Measurements from ENCODE around the gene SLC30A2.

Gene SLC30A2

GRCh38 chr1:26015358-26015757 is 30.6 kb downstream of the SLC30A2 start:
- TF ChIP-seq ZFX (IDR thresholded peaks at IDR 0.05; ENCODE audit: borderline replicate concordance): no peak
- no peak for TF ChIP-seq CTCF (IDR thresholded peaks at IDR 0.05)
- no peak overlapping the region for H3K27ac ChIP-seq

- no peak overlapping the region for H3K27ac ChIP-seq
- TF ChIP-seq ZFX (IDR thresholded peaks at IDR 0.05; ENCODE audit: borderline replicate concordance): no peak
- TF ChIP-seq CTCF (IDR thresholded peaks at IDR 0.05): no peak
These were observed 31.7 kb downstream of the SLC30A2 start for GRCh38 chr1:26014179-26014578.

DNA sequence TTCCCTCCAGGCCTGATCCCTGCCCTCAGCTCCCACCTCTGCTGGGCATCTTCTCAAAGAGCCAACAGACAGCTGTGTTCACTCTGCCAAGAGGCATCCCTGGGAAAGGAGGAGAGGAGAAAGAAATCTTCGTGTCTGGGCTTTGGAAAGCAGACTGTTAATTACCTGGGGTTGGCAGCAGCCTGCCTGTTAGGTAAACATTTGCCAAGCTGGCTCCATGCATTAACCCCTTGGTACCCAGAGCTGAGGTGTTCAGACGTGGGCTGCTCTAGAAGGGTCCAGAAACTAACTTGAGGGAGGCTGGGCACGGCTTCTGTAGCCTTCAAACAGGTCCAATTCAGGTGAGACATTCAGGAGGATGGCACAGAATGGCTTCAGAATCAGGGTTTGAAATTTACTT is 33.1 kb downstream of the SLC30A2 start:
- TF ChIP-seq CTCF (IDR thresholded peaks at IDR 0.05) (no peak), ZFX (IDR thresholded peaks at IDR 0.05; ENCODE audit: borderline replicate concordance) (no peak)
- H3K27ac ChIP-seq: peak overlapping the region; percentile 65

- no peak overlapping the region for H3K27ac ChIP-seq
- no peak for TF ChIP-seq ZFX (IDR thresholded peaks at IDR 0.05; ENCODE audit: borderline replicate concordance)
These were observed 35.1 kb downstream of the SLC30A2 start for GRCh38 chr1:26010825-26011224.

DNA sequence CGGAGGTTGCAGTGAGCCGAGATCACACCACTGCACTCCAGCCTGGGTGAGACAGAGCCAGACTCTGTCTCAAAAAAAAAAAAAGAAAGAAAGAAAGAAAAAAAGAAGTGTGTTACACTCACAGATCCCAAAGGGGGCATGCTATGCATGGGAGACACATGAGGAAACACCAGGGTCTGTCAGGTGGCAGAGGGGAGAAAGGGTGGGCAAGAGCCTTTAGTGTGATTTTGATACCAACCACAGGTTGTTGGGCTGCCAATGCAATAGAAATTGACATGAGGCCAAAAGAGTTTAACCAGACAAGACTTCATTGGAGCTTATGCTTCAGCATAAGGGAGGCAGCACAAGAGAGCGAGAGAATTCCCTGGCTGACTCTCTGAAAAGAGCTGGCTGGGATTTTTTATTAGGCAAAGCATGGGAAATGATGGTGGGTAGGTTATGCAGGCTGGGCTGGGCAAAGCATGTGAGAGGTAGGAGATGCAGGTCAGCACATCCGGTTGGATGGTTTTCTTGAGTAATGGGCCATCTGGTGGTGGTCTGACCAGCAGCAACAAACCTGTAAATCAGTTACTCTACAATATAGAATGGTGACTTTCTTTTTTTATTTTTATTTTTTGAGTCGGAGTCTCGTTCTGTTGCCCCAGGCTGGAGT is 36.0 kb downstream of the SLC30A2 start:
- H3K27ac ChIP-seq: no peak overlapping the region
- no peak for TF ChIP-seq ZFX (IDR thresholded peaks at IDR 0.05; ENCODE audit: borderline replicate concordance)
- peak; percentile 37 for TF ChIP-seq CTCF (IDR thresholded peaks at IDR 0.05)

DNA sequence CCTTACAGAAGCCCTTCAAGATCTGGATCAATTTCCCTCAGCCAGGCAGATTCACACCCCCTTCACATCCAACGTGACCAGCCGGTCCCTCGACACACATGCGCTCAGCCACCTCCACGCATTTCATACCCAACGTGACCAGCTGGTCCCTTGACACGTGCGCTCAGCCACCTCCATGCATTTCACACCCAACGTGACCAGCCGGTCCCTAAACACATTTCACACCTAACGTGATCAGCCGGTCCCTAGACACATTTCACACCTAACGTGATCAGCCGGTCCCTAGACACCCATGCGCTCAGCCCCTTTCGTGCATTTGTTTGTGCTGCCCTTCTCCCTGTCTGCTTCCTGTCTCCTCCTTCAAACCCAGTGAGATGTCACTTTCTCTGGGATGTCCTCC is 39.2 kb downstream of the SLC30A2 start:
- no peak overlapping the region for H3K27ac ChIP-seq
- TF ChIP-seq CTCF (IDR thresholded peaks at IDR 0.05) (no peak), ZFX (IDR thresholded peaks at IDR 0.05; ENCODE audit: borderline replicate concordance) (no peak)

DNA sequence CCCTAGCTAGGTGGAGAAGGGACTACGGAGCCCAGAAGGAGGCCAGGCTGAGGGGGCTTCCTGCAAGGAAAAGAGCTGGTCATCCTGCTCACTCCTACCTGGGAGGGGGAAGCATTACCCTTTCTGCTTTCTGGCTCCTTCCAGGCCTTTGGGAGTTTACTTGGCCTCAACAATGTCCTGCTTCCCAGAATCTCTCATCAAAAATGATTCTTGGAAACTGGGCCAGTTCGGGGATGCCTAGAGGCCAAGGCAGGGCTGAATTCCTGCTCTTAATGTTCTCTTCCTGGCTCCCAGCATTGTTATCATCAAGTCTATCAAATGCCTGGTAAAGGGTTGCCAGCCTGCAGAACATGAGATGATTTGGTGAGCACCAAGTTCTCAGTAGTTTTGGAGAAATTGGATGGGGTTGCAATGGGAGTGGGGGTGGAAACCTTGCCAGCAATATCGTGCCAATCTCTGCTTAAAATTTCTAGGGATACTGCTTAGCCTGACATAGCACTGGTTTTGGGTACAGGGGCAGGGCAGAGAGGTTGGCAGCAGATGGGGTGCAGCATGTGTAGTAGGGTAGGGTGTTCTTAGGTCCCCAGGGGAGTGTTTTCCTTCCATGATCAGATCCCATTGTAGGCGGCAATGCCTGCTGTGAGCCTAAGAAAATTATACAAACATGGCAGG is 40.3 kb downstream of the SLC30A2 start:
- no peak for TF ChIP-seq CTCF (IDR thresholded peaks at IDR 0.05)
- TF ChIP-seq ZFX (IDR thresholded peaks at IDR 0.05; ENCODE audit: borderline replicate concordance): no peak
- no peak overlapping the region for H3K27ac ChIP-seq

All from 22Rv1 (cell line).